22Rv1 (cell line): ENCODE results near the gene HOXA3.

Experiments
- ZFX ChIP-seq: fragments of 450-650 bp; IDR thresholded peaks from 2 replicates; pipeline ENCODE4 v1.6.1; 2017; ENCODE audit warnings: antibody characterized with exemption, borderline replicate concordance
- TF ChIP-seq, protein P1 (sequence below): fragments of 450-650 bp; IDR thresholded peaks from 2 replicates; pipeline ENCODE4 v1.5.1; 2017; ENCODE audit warnings: mild to moderate bottlenecking

GRCh38 chr7:27099453-27100370, 52.7 kb downstream of the HOXA3 start:
- TF ChIP-seq, protein P1, sequence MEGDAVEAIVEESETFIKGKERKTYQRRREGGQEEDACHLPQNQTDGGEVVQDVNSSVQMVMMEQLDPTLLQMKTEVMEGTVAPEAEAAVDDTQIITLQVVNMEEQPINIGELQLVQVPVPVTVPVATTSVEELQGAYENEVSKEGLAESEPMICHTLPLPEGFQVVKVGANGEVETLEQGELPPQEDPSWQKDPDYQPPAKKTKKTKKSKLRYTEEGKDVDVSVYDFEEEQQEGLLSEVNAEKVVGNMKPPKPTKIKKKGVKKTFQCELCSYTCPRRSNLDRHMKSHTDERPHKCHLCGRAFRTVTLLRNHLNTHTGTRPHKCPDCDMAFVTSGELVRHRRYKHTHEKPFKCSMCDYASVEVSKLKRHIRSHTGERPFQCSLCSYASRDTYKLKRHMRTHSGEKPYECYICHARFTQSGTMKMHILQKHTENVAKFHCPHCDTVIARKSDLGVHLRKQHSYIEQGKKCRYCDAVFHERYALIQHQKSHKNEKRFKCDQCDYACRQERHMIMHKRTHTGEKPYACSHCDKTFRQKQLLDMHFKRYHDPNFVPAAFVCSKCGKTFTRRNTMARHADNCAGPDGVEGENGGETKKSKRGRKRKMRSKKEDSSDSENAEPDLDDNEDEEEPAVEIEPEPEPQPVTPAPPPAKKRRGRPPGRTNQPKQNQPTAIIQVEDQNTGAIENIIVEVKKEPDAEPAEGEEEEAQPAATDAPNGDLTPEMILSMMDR = no peak
- no peak for TF ChIP-seq ZFX
